ENCODE measurements around the gene SYNM.

Gene SYNM

GRCh38 chr15:99145778-99146177, 40.9 kb downstream of the SYNM start:
- TF ChIP-seq, protein P1, sequence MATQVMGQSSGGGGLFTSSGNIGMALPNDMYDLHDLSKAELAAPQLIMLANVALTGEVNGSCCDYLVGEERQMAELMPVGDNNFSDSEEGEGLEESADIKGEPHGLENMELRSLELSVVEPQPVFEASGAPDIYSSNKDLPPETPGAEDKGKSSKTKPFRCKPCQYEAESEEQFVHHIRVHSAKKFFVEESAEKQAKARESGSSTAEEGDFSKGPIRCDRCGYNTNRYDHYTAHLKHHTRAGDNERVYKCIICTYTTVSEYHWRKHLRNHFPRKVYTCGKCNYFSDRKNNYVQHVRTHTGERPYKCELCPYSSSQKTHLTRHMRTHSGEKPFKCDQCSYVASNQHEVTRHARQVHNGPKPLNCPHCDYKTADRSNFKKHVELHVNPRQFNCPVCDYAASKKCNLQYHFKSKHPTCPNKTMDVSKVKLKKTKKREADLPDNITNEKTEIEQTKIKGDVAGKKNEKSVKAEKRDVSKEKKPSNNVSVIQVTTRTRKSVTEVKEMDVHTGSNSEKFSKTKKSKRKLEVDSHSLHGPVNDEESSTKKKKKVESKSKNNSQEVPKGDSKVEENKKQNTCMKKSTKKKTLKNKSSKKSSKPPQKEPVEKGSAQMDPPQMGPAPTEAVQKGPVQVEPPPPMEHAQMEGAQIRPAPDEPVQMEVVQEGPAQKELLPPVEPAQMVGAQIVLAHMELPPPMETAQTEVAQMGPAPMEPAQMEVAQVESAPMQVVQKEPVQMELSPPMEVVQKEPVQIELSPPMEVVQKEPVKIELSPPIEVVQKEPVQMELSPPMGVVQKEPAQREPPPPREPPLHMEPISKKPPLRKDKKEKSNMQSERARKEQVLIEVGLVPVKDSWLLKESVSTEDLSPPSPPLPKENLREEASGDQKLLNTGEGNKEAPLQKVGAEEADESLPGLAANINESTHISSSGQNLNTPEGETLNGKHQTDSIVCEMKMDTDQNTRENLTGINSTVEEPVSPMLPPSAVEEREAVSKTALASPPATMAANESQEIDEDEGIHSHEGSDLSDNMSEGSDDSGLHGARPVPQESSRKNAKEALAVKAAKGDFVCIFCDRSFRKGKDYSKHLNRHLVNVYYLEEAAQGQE (IDR thresholded peaks at IDR 0.05; ENCODE audit: insufficient read depth in 1 of 2, low read depth in 2 of 2, low read length in 2 of 2), result no peak

- TF ChIP-seq, protein P1 (IDR thresholded peaks at IDR 0.05; ENCODE audit: insufficient read depth in 1 of 2, low read depth in 2 of 2, low read length in 2 of 2), result no peak
- TF ChIP-seq FOXP2 (optimal IDR thresholded peaks at IDR 0.05; ENCODE audit: borderline replicate concordance, extremely low read depth, extremely low read length, insufficient read depth), result no peak
- TF ChIP-seq TAF1 (IDR thresholded peaks at IDR 0.05; ENCODE audit: borderline replicate concordance, insufficient read depth, low read length), result no peak
- TF ChIP-seq SIN3A (IDR thresholded peaks at IDR 0.05; ENCODE audit: borderline replicate concordance, insufficient read depth, low read length), result no peak
- TF ChIP-seq POLR2AphosphoS5 (IDR thresholded peaks at IDR 0.05; ENCODE audit: low read depth, low read length), result no peak
Measured at GRCh38 chr15:99146661-99147060, 41.8 kb downstream of the SYNM start.

DNA sequence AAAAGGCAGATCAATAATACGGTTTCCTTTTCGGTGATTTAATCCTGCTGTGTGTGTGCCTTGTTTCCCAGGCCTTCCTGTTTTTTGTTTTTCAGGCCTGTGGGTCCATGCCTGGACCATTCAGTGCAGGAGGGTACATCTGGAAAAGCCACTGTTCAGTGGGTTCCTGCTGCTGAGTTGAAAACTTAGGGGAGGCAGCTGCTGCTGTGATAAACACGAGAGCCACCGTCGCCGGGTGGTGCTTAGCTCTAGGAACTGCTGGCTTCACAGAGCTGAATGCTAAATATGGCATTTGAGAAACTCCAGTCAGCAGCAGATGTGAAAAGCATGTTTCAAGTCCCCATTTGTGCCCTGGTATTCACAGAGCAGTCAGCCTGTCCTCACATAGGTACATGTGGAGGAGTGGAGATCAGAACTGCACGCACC, 44.0 kb downstream of the SYNM start:
- TF ChIP-seq SIN3A (IDR thresholded peaks at IDR 0.05; ENCODE audit: borderline replicate concordance, insufficient read depth, low read length) (no peak), FOXP2 (optimal IDR thresholded peaks at IDR 0.05; ENCODE audit: borderline replicate concordance, extremely low read depth, extremely low read length, insufficient read depth) (no peak), POLR2AphosphoS5 (IDR thresholded peaks at IDR 0.05; ENCODE audit: low read depth, low read length) (no peak), TAF1 (IDR thresholded peaks at IDR 0.05; ENCODE audit: borderline replicate concordance, insufficient read depth, low read length) (no peak)
- TF ChIP-seq, protein P1 (IDR thresholded peaks at IDR 0.05; ENCODE audit: insufficient read depth in 1 of 2, low read depth in 2 of 2, low read length in 2 of 2), result no peak

- TF ChIP-seq, protein P1 (IDR thresholded peaks at IDR 0.05; ENCODE audit: insufficient read depth in 1 of 2, low read depth in 2 of 2, low read length in 2 of 2), result no peak
- no peak for TF ChIP-seq POLR2AphosphoS5 (IDR thresholded peaks at IDR 0.05; ENCODE audit: low read depth, low read length)
- no peak for TF ChIP-seq SIN3A (IDR thresholded peaks at IDR 0.05; ENCODE audit: borderline replicate concordance, insufficient read depth, low read length)
- no peak for TF ChIP-seq TAF1 (IDR thresholded peaks at IDR 0.05; ENCODE audit: borderline replicate concordance, insufficient read depth, low read length)
- TF ChIP-seq FOXP2 (optimal IDR thresholded peaks at IDR 0.05; ENCODE audit: borderline replicate concordance, extremely low read depth, extremely low read length, insufficient read depth), result no peak
Measured at GRCh38 chr15:99149366-99149765, 44.5 kb downstream of the SYNM start.

DNA sequence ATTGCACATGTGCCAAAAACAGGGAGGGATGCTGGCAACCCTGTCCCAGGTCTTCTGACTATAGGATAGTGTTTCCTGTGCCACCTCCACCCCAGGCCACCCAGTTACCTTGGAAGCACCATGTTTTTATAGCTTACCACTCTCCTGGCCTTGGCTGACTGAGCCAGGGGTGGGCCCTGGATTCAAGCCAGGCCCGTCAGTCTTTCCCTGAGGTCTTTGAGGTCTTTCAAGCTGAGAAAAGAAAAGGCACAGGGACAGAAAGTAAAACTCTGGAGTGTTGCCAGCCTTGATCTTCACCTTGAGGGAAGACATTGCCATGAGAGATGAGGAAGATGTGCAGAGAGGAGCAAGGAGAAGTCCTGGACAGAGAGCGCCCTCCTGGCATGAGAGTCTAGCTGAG, 46.3 kb downstream of the SYNM start:
- no peak for TF ChIP-seq TAF1 (IDR thresholded peaks at IDR 0.05; ENCODE audit: borderline replicate concordance, insufficient read depth, low read length)
- TF ChIP-seq SIN3A (IDR thresholded peaks at IDR 0.05; ENCODE audit: borderline replicate concordance, insufficient read depth, low read length), result no peak
- no peak for TF ChIP-seq FOXP2 (optimal IDR thresholded peaks at IDR 0.05; ENCODE audit: borderline replicate concordance, extremely low read depth, extremely low read length, insufficient read depth)
- TF ChIP-seq, protein P1 (IDR thresholded peaks at IDR 0.05; ENCODE audit: insufficient read depth in 1 of 2, low read depth in 2 of 2, low read length in 2 of 2), result no peak
- no peak for TF ChIP-seq POLR2AphosphoS5 (IDR thresholded peaks at IDR 0.05; ENCODE audit: low read depth, low read length)

All from PFSK-1 (cell line).